T-helper 2 cell treated with Interferon-gamma antibody and Interleukin-4, amounts not matched to agents 5 μg/mL and 100 μg/mL, for 36 hours (primary cell): ENCODE results near the gene FBN2.
"Not testable (repeated sequence)": the region's sequence is repeated elsewhere in the genome, so short reads cannot be mapped to it uniquely, and the experiment has no call there.

Experiments
- DNase-seq: peaks from one replicate; pipeline ENCODE4 v3.0.0; 2021; ENCODE audit warnings: low spot score
- H3K27ac Mint-ChIP-seq: one replicate; pipeline ENCODE4 v1.8.0; 2021; ENCODE audit warnings: mild to moderate bottlenecking, mixed read lengths
- H3K27me3 Mint-ChIP-seq: one replicate; pipeline ENCODE4 v1.8.0; 2021; ENCODE audit warnings: low read depth, mixed read lengths
- H3K36me3 Mint-ChIP-seq: one replicate; pipeline ENCODE4 v1.8.0; 2021; ENCODE audit warnings: low read depth, mixed read lengths
- H3K4me1 Mint-ChIP-seq: one replicate; pipeline ENCODE4 v1.8.0; 2021; ENCODE audit warnings: low read depth, mixed read lengths
- H3K4me3 Mint-ChIP-seq: one replicate; pipeline ENCODE4 v1.8.0; 2022; ENCODE audit warnings: mild to moderate bottlenecking, moderate library complexity, mixed read lengths
- H3K9me3 Mint-ChIP-seq: one replicate; pipeline ENCODE4 v1.8.0; 2021; ENCODE audit warnings: mixed read lengths

FBN2 gene

GRCh38 chr5:128453121-128453520, 84.9 kb downstream of the FBN2 start:
- Mint-ChIP-seq H3K9me3 (peaks cover 4% of the 10 kb centered on the region), H3K4me3 (no peak overlapping the region)

DNA sequence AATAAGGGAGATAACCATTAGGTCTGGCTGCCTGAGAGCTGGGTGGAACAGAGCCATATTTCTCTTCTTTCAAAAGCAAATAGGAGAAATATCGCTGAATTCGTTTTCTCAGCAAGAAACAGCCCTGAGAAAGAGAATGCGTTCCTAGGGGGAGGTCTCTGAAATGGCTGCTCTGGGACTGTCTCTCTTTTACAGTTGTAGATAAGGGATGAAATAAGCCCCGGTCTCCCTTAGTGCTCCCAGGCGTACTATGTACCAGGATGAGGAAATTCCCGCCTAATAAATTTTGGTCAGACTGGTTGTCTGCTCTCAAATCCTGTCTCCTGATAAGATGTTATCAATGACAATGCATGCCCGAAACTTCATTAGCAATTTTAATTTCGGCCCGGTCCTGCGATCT, 90.8 kb downstream of the FBN2 start:
- H3K9me3 Mint-ChIP-seq = peaks cover 17% of the 10 kb centered on the region
- not testable (repeated sequence) for H3K4me1 Mint-ChIP-seq, H3K27ac Mint-ChIP-seq, H3K36me3 Mint-ChIP-seq, DNase-seq, H3K27me3 Mint-ChIP-seq, H3K4me3 Mint-ChIP-seq

More at GRCh38 chr5:128453121-128453520, 84.9 kb downstream of the FBN2 start:
- no peaks in the 10 kb centered on the region for H3K27me3 Mint-ChIP-seq
- no peak overlapping the region for H3K27ac Mint-ChIP-seq
- no peak for DNase-seq
- no peaks in the 10 kb centered on the region for H3K4me1 Mint-ChIP-seq
- H3K36me3 Mint-ChIP-seq = no peaks in the 10 kb centered on the region

DNA sequence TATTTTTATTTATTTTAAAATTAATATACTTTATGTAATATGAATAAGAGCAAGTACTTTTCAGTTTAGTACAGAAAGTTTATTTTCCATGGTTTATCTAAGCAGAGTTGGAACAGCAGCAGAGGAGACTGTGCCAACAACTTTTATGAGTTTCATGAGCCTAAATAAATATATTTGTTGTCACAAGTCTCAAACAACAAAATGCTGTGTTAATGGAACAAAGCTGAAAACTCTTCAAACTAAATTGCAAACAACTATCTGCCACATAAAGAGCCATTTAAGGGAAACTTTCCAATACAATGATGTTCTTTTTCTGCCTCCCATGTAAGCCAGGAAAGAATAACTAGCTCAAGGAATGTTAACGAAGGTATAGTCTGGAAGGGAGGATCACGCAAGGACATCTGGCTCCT, 96.1 kb downstream of the FBN2 start:
- Mint-ChIP-seq H3K27me3 (no peaks in the 10 kb centered on the region), H3K36me3 (no peaks in the 10 kb centered on the region), H3K9me3 (peaks cover 2% of the 10 kb centered on the region), H3K4me3 (no peak overlapping the region), H3K27ac (no peak overlapping the region), H3K4me1 (no peaks in the 10 kb centered on the region)
- DNase-seq = no peak

DNA sequence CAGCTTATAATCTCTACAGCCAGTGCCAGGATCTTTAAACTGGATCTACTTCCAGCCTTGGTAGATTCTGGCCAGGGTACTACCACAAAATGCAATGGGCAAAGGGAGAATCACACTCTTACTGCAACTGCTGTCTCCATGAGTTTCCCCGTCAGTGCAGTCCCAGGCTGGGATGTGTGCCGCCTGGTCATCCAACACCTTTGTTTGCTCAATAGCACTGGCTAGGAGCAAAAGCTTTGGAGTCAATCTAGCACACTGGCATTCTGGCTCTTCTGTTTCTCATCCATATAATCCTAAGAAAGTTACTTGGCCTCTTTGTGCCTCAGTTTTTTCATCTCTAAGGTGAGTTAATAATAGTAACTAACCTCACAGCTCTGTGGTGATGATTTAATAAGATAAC, 96.9 kb downstream of the FBN2 start:
- no peak overlapping the region for H3K27ac Mint-ChIP-seq
- H3K27me3 Mint-ChIP-seq = no peaks in the 10 kb centered on the region
- DNase-seq = no peak
- no peak overlapping the region for H3K4me3 Mint-ChIP-seq
- no peaks in the 10 kb centered on the region for H3K9me3 Mint-ChIP-seq
- H3K36me3 Mint-ChIP-seq = no peaks in the 10 kb centered on the region
- no peaks in the 10 kb centered on the region for H3K4me1 Mint-ChIP-seq

DNA sequence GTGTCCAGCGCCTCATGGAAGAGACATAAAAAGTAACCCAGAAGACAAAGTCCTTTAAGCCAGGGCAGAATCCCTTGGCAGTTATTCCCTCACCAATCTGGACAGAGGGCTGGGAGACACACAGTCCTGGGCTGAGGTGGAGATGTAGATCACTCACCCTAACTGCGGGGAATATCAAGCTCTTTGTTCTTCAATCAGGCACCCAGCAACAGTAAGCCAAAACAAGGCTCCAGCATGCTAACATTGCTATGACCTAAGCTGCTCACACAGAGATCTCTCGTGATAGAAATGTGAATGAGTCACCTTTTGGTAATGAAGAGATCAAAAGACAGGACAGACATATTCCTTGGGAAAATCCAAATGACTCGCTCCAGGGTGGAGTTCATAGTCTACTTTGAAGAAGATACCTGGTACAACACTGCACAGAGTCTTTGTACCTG, 101.3 kb downstream of the FBN2 start:
- no peaks in the 10 kb centered on the region for H3K36me3 Mint-ChIP-seq
- H3K27ac Mint-ChIP-seq = no peak overlapping the region
- H3K9me3 Mint-ChIP-seq = no peaks in the 10 kb centered on the region
- no peaks in the 10 kb centered on the region for H3K4me1 Mint-ChIP-seq
- no peak for DNase-seq
- H3K27me3 Mint-ChIP-seq = no peaks in the 10 kb centered on the region
- H3K4me3 Mint-ChIP-seq = no peak overlapping the region

DNA sequence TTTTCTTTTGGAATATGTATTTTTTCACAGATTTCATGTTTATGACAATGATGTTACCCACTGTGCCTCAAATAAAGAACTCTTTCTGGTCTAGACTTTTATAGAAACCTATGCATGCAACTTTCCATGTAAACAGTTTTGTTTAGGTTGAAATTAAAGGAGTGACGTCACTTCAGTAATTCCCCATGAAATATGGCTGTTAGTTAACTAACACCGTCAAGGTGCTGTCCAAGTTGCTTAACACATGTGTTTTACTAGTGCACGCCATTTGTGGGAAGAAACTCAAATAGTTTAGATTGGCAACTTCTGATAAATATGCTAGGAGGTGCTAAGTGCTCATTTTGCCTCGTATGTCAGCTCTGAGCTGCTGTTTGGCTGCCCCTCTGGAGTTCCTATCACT, 102.2 kb downstream of the FBN2 start:
- DNase-seq = no peak
- H3K4me3 Mint-ChIP-seq = no peak overlapping the region
- no peaks in the 10 kb centered on the region for H3K27me3 Mint-ChIP-seq
- no peaks in the 10 kb centered on the region for H3K4me1 Mint-ChIP-seq
- no peak overlapping the region for H3K27ac Mint-ChIP-seq
- H3K36me3 Mint-ChIP-seq = no peaks in the 10 kb centered on the region
- no peaks in the 10 kb centered on the region for H3K9me3 Mint-ChIP-seq

DNA sequence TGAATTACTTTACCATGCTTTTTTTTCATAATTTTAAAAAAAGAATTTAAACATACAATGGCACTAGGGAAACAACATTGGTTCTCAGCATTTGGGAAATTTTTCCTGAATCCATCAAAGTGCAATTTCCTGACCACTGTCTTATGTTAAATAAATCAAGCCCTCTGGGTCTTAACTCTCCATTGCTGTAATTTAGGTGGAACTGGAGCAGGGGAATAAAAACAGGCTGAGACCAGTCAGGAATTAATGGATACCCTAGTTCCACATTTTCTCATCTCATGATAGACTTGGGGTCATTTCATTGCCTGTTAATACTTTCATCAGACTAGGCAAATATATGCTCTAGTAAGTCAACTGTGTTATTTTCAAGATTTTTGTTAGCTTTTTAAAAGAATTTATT, 103.1 kb downstream of the FBN2 start:
- no peaks in the 10 kb centered on the region for H3K36me3 Mint-ChIP-seq

GRCh38 chr5:128432913-128433440, 105.1 kb downstream of the FBN2 start:
- Mint-ChIP-seq H3K4me1 (no peaks in the 10 kb centered on the region), H3K4me3 (no peak overlapping the region), H3K36me3 (no peaks in the 10 kb centered on the region), H3K9me3 (no peaks in the 10 kb centered on the region), H3K27ac (no peak overlapping the region), H3K27me3 (no peaks in the 10 kb centered on the region)
- DNase-seq = no peak

More for the DNA sequence above, 103.1 kb downstream of the FBN2 start:
- H3K4me1 Mint-ChIP-seq = no peaks in the 10 kb centered on the region
- no peaks in the 10 kb centered on the region for H3K27me3 Mint-ChIP-seq
- no peak overlapping the region for H3K27ac Mint-ChIP-seq
- no peak overlapping the region for H3K4me3 Mint-ChIP-seq
- DNase-seq = no peak
- H3K9me3 Mint-ChIP-seq = no peaks in the 10 kb centered on the region

DNA sequence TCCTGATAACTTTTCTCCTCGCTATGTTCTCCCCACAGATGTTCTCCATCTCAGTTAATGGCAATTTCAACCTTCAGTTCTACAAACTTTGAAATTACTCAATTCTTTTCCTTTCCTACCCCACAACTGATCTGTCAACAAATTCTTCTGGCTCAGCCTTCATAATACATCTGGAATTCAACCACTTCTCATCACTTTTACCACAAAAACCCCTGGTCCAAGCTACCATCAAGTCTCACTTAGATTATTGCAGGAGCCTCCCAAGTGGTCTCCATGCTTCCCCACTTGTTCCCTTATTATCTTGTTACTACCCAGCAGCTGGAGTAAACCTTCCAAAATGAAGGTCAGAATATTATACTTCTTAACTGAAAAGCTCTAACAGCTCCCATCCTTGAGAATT, 110.1 kb downstream of the FBN2 start:
- H3K9me3 Mint-ChIP-seq = no peaks in the 10 kb centered on the region
- no peaks in the 10 kb centered on the region for H3K27me3 Mint-ChIP-seq
- no peak overlapping the region for H3K27ac Mint-ChIP-seq
- no peaks in the 10 kb centered on the region for H3K36me3 Mint-ChIP-seq
- H3K4me1 Mint-ChIP-seq = no peaks in the 10 kb centered on the region
- no peak overlapping the region for H3K4me3 Mint-ChIP-seq
- DNase-seq = no peak

DNA sequence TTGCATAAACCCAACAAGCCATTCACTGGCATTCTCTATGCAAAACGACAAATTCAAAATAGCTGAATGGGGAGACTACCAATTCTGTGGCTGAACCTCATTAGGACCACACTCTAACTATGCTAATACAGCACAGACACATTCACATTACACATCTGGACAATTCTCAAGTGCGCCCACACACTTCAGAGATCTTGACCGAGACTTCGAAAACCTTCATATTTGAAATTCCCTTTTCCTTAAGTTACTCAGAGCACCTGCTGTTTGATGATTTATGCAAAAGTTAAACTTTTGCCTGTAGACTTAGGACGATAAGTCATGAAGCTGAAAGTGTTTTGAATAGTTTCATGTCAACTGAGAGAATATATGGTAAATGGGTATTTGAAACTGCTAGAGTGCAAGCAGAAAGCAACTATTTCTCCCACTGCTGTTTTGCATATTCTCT, 111.9 kb downstream of the FBN2 start:
- Mint-ChIP-seq H3K27ac (no peak overlapping the region), H3K9me3 (no peaks in the 10 kb centered on the region), H3K36me3 (no peaks in the 10 kb centered on the region), H3K4me1 (no peaks in the 10 kb centered on the region), H3K4me3 (no peak overlapping the region), H3K27me3 (no peaks in the 10 kb centered on the region)
- no peak for DNase-seq

GRCh38 chr5:128424646-128425045, 113.4 kb downstream of the FBN2 start:
- Mint-ChIP-seq H3K4me3 (no peak overlapping the region), H3K9me3 (no peaks in the 10 kb centered on the region), H3K36me3 (no peaks in the 10 kb centered on the region), H3K4me1 (no peaks in the 10 kb centered on the region), H3K27ac (no peak overlapping the region), H3K27me3 (no peaks in the 10 kb centered on the region)
- no peak for DNase-seq

GRCh38 chr5:128422612-128423011, 115.4 kb downstream of the FBN2 start:
- Mint-ChIP-seq H3K27me3 (no peaks in the 10 kb centered on the region), H3K4me3 (no peak overlapping the region), H3K4me1 (no peaks in the 10 kb centered on the region), H3K9me3 (no peaks in the 10 kb centered on the region), H3K36me3 (no peaks in the 10 kb centered on the region), H3K27ac (no peak overlapping the region)
- no peak for DNase-seq

GRCh38 chr5:128414469-128414868, 123.6 kb downstream of the FBN2 start:
- H3K4me1 Mint-ChIP-seq = no peaks in the 10 kb centered on the region
- no peak for DNase-seq
- no peaks in the 10 kb centered on the region for H3K9me3 Mint-ChIP-seq
- no peaks in the 10 kb centered on the region for H3K36me3 Mint-ChIP-seq
- no peaks in the 10 kb centered on the region for H3K27me3 Mint-ChIP-seq
- H3K27ac Mint-ChIP-seq = no peak overlapping the region
- H3K4me3 Mint-ChIP-seq = no peak overlapping the region

DNA sequence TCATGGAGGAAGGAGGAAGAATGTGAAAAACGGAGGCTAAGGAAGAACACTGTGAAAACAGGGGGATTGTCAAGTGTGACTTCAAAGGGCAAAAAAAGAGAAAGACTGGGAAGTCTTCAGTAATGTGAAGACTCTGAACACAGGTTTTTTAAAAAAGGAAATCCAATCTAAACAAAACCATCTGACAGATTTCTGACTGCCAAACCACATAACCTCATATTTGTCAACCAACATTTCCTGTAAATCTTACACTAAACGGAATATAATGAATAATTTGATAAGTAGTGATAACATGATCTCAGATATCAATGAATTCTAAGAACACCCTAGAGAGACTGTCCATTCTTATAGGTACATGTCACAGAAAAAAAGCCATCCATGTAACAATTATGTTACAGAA, 124.7 kb downstream of the FBN2 start:
- no peaks in the 10 kb centered on the region for H3K9me3 Mint-ChIP-seq
- H3K36me3 Mint-ChIP-seq = no peaks in the 10 kb centered on the region
- no peaks in the 10 kb centered on the region for H3K4me1 Mint-ChIP-seq
- no peaks in the 10 kb centered on the region for H3K27me3 Mint-ChIP-seq
- H3K27ac Mint-ChIP-seq = no peak overlapping the region
- DNase-seq = no peak
- no peak overlapping the region for H3K4me3 Mint-ChIP-seq

GRCh38 chr5:128412145-128412930, 125.7 kb downstream of the FBN2 start:
- no peaks in the 10 kb centered on the region for H3K36me3 Mint-ChIP-seq
- no peak for DNase-seq
- no peak overlapping the region for H3K4me3 Mint-ChIP-seq
- no peaks in the 10 kb centered on the region for H3K9me3 Mint-ChIP-seq
- H3K4me1 Mint-ChIP-seq = no peaks in the 10 kb centered on the region
- no peak overlapping the region for H3K27ac Mint-ChIP-seq
- H3K27me3 Mint-ChIP-seq = no peaks in the 10 kb centered on the region
